ENCODE measurements around the gene NAV2. TPM values are rescaled to one million over a fixed set of nuclear protein-coding genes. Genes with fewer than 3 reads are reported as not detected.

Gene NAV2
- total RNA-seq, 1 donor: 0.42 TPM

DNA sequence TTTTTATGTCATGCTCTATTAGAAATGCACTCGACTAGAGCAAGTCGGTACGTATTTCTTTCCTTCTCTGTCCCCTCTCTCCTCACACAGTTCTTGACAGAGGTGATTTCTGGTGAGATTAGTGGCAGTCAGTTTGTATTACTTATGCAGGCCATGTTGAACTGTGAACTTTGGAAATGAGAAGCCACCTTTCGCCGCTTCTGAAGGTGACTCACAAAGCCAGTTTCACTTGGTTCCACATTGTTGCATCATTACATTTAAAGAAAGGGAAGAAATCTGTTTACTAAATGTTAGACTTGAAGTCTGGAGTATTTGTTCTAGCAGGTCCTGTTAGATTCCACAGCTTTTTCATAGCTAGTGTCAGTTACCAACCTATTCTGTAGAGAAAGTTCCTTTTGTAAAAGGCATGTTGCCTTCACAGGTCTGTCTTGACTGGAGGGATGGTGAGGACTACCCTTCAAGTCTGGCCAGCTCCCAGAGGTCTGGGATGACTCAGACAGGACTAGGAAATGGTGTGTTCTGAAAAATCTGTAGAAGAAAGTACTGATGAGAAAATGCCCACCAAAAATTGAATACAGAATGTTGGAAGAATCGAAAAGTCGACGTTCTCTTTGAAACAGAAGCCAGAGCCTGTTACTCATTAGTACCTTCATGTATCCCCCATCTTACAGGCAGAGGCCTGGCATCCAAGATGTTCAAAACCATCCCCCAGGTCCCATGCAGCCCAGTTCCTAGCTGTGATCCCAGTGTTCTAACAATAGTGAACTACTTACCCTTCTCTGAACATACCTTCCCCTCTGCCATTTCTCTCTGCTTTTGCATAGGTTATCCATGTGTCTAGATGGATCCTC is 266.3 kb downstream of the NAV2 start:
- H3K9me3 ChIP-seq (ENCODE audit: low read depth, low read length): no peaks in the 10 kb centered on the region
- H3K4me3 ChIP-seq (ENCODE audit: low read length): no peak overlapping the region
- H3K27me3 ChIP-seq (ENCODE audit: insufficient read depth, low read length): no peaks in the 10 kb centered on the region
- H3K4me1 ChIP-seq (ENCODE audit: insufficient read depth, low read length): no peaks in the 10 kb centered on the region

DNA sequence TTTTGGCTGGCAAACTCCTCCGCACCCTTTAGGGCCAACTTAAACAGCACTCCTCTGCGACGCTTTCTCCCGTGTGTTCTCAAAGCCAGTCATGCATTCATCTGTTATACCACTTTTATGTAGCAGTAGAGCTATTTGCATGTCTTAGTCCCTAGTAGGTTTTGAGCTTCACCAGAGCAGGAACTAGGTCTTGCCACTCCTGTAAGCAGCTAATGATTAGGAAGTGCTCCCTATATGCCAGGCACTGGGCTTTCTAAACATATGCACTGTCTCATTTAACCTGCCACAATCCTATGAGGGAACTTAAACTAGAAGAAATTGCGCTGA is 266.8 kb downstream of the NAV2 start:
- no peak overlapping the region for H3K4me3 ChIP-seq (ENCODE audit: low read length)
- H3K27me3 ChIP-seq (ENCODE audit: insufficient read depth, low read length): no peaks in the 10 kb centered on the region
- no peaks in the 10 kb centered on the region for H3K9me3 ChIP-seq (ENCODE audit: low read depth, low read length)
- H3K4me1 ChIP-seq (ENCODE audit: insufficient read depth, low read length): no peaks in the 10 kb centered on the region

DNA sequence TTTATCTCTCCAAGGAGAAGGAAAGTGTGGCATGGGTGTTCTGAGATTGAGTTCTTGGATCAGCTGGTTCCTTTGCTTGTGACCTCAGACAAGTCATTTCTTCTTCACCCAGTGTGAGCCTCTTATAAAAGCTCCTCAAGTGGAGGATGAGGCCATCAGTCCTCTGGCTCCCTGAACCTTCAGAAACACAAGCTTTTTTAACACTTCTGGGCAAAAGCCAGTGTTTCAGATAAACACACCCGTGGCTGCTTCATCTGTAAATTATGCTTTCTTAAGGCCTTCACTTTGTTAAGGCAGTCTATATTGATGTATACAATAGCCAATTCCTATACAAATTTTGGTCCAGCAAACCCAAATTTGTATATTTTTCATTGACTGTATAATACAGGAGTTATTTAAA is 267.8 kb downstream of the NAV2 start:
- H3K4me1 ChIP-seq (ENCODE audit: insufficient read depth, low read length): no peaks in the 10 kb centered on the region
- no peaks in the 10 kb centered on the region for H3K9me3 ChIP-seq (ENCODE audit: low read depth, low read length)
- H3K27me3 ChIP-seq (ENCODE audit: insufficient read depth, low read length): no peaks in the 10 kb centered on the region
- H3K4me3 ChIP-seq (ENCODE audit: low read length): no peak overlapping the region

DNA sequence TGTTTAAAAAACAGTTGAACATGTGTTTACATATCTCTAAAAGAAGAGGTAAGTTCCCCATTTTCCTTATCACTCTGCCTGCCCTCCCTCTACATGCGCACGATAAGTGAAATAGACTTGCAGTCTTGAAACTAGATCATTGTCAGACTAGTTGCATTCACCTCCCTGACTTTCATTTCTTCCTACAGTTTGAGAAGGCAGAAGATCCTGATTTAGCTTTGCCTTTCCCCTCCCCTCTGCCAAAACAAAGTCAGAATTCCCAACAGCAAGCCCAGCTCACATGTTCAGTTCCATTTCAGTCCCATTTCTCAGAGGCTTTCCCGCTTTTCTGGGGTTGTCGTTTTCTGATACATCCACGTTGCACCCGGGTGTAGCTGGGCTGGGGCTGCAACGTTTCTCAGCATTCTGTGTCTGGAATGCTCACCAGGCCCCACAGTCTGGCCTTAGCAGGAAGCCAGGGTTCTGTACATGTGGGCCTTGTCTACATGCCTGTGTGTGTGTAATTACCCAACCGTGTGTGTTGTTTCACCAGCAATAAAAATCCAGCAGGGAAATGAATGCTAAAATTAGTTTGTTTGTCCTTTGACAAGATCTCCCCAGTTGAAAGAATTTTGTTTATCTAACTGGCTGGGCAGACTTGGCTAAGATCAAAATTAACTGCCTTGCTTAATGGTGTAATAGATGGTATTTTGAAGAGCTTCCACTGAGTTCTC is 268.5 kb downstream of the NAV2 start:
- H3K27me3 ChIP-seq (ENCODE audit: insufficient read depth, low read length): no peaks in the 10 kb centered on the region
- H3K4me3 ChIP-seq (ENCODE audit: low read length): no peak overlapping the region
- no peaks in the 10 kb centered on the region for H3K4me1 ChIP-seq (ENCODE audit: insufficient read depth, low read length)
- no peaks in the 10 kb centered on the region for H3K9me3 ChIP-seq (ENCODE audit: low read depth, low read length)

DNA sequence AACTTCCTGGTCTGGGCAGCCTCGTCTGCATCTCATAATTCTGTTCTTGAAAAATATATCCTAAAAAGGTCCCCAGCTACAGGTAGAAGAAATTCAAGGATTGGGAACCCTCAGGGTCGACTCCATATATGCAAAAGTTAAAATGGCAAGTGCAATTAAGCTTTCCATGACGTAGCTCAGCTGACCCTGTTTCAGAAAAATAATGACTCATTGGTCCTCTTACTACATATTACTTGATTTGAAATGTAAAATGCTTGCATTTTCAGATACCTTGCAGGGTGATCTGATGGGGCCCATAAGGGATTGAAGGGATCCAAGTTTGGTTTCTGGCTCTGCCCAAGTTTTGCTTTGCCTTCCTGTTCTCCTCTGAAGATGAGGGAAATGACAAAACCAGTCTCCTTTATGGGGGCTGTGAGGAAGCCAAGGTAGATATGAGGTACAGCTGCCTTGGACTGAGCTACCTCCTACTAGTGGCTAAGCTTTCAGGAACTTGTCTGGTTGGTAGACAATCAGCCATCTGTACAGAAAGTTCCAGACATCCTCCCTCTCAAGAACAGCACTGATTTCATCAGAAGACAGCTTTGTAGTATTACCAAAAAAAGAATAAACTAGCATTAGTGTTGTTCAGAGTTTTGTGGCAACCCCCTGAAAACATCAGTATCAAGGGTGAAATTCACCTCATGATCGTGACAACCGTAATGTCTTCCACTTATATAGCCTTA is 270.3 kb downstream of the NAV2 start:
- Histone ChIP-seq H3K4me3 (ENCODE audit: low read length) (no peak overlapping the region), H3K27me3 (ENCODE audit: insufficient read depth, low read length) (no peaks in the 10 kb centered on the region), H3K4me1 (ENCODE audit: insufficient read depth, low read length) (no peaks in the 10 kb centered on the region), H3K9me3 (ENCODE audit: low read depth, low read length) (no peaks in the 10 kb centered on the region)

DNA sequence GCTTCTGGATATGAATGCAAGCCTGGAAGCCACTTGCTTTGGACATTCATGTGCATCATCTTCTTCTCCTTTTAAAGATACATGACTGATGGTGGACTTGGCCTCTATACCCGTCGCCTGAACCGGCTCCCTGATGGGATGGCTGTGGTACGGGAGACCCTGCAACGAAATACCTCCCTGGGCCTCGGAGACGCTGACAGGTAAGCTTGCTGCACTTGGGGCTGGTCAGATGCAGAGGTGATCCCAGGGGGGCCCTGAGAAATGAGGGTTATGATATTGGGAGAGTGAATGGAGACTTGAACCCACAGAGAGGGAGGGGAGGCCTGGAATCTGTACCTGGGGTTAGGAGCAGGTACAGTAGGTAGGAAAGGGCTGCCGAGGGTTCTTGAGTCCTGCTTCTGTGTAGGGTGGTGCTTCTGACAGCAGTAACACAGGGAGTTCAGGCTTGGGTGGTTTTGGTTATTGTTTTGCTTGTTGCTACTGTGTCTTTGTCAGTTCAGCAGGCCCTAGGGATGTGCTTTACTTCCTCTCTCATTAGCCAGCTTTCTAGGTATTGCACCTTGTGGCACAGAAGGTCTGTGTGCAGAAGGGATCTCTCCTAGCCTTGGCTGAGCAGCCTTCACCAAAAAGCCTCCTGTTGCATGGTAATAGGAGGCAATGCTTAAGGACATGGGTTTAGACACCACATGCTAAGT is 271.6 kb downstream of the NAV2 start:
- Histone ChIP-seq H3K4me1 (ENCODE audit: insufficient read depth, low read length) (no peaks in the 10 kb centered on the region), H3K4me3 (ENCODE audit: low read length) (no peak overlapping the region), H3K9me3 (ENCODE audit: low read depth, low read length) (no peaks in the 10 kb centered on the region), H3K27me3 (ENCODE audit: insufficient read depth, low read length) (no peaks in the 10 kb centered on the region)

DNA sequence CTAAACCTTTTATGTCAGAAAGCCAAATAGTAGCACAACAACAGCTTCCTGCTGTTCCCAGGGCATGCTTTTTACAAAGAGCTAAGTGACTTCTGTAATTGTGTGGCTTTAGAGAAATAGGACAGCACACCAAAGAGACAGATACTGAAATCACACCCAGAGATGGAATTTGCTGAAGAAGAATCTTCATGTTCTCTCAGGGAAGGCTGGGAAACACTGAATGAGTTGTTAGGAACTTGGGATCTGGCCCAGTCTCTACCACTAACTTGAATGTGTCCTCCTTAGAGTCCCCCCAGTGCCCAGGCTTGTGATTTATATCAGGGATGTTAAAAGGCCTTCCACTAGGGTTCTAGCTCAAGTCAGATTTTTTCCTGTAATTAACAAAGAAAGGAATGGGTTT is 272.5 kb downstream of the NAV2 start:
- no peaks in the 10 kb centered on the region for H3K9me3 ChIP-seq (ENCODE audit: low read depth, low read length)
- no peak overlapping the region for H3K4me3 ChIP-seq (ENCODE audit: low read length)
- no peaks in the 10 kb centered on the region for H3K4me1 ChIP-seq (ENCODE audit: insufficient read depth, low read length)
- no peaks in the 10 kb centered on the region for H3K27me3 ChIP-seq (ENCODE audit: insufficient read depth, low read length)

DNA sequence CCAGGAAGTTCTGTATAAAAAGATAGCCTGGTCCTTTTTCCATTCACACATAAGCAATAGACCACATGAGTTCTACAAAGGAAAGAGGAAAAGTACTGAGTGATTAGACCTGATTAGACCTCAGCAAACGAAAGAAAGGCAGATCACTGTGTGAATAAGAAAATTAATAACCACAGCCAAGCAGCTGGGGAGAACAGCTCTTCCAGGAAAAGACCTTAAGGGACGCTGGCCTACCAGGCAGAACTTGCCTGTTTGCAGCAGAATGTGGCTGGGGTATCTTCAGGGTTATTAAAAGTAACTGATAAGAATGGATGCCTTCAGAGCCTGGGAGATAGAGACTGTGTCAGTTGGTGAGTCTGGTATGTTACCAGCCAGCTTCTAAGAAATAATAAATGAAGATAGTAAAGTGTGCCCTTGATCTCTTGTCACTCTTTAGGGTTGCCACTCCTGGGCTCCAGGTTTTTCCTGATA is 274.7 kb downstream of the NAV2 start:
- Histone ChIP-seq H3K9me3 (ENCODE audit: low read depth, low read length) (no peaks in the 10 kb centered on the region), H3K4me1 (ENCODE audit: insufficient read depth, low read length) (no peaks in the 10 kb centered on the region), H3K4me3 (ENCODE audit: low read length) (no peak overlapping the region), H3K27me3 (ENCODE audit: insufficient read depth, low read length) (no peaks in the 10 kb centered on the region)

DNA sequence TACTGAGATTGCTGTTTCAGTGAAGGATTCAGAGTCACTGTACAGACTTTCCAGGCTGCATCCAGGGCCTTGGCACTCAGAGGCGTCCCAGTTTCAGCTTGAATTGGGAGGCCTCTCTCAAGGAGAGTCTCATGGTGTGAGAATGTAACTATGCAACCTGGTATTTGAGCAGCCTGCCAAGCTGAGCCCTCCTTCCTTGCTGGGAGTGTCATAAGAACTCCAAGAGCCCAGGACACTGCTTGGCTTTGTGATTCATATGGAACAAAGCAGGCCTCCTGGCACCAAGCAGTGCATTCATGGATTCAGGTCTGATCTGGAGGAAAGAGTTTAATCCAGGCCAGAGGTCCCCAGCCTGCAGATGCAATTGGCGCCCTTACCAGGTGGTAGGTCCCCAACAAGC is 276.0 kb downstream of the NAV2 start:
- no peaks in the 10 kb centered on the region for H3K4me1 ChIP-seq (ENCODE audit: insufficient read depth, low read length)
- H3K27me3 ChIP-seq (ENCODE audit: insufficient read depth, low read length): no peaks in the 10 kb centered on the region
- H3K9me3 ChIP-seq (ENCODE audit: low read depth, low read length): no peaks in the 10 kb centered on the region
- no peak overlapping the region for H3K4me3 ChIP-seq (ENCODE audit: low read length)

DNA sequence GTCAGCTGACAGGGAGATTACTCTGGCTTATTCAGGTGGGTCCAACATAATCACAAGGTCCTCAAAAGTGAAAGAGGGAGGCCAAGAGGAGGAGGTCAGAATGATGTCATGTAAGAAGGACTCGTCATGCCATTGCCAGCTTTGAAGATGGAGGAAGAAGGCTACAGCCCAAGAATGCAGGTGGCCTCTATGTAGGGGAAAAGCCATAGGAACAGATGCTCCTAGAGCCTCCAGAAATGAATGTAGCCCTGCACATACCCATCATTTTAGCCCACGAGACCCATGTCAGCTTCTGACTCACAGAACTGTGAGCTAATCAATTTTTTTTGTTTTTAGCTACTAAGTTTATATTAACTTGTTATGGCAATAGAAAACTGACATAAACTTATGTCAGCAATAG is 276.6 kb downstream of the NAV2 start:
- Histone ChIP-seq H3K4me1 (ENCODE audit: insufficient read depth, low read length) (no peaks in the 10 kb centered on the region), H3K27me3 (ENCODE audit: insufficient read depth, low read length) (no peaks in the 10 kb centered on the region), H3K9me3 (ENCODE audit: low read depth, low read length) (no peaks in the 10 kb centered on the region), H3K4me3 (ENCODE audit: low read length) (no peak overlapping the region)

DNA sequence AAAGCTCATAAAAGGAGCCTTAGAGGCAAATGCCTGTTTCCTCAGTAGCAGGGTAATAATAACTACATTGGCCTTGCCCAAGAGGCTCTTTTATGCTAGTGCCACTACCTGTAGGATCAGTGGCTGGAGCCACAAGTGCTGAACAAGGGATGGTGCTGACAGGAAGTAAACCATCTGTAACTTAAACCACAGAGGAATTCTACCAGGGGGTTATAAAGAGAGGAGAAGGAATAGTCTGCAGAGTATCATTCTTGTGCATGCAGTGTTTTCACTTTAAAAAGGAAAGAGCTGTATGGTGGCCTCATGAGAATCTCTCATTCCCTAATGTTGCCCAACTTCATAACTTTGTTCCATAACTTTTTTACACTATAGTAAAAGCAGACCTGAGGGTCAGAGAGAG is 279.5 kb downstream of the NAV2 start:
- no peak overlapping the region for H3K4me3 ChIP-seq (ENCODE audit: low read length)
- no peaks in the 10 kb centered on the region for H3K27me3 ChIP-seq (ENCODE audit: insufficient read depth, low read length)
- no peaks in the 10 kb centered on the region for H3K9me3 ChIP-seq (ENCODE audit: low read depth, low read length)
- H3K4me1 ChIP-seq (ENCODE audit: insufficient read depth, low read length): no peaks in the 10 kb centered on the region

DNA sequence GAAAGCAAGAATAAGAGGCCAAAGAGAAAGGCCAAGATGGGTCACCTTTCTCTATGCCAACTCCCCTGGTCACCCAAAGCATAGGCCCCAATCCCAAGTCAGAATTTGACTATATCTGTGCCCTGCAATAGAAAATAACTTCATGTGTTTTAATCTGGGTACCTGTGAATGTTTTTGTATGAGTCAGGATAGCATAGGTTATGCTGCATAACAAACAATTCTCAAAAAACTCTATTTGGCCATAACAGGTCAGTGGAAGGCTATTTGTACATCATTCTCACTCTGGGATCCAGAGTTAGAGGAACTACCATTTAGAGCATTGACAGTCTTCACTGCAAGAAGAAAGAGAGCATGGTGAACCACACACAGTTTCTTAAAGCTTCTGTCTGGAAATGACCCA is 280.4 kb downstream of the NAV2 start:
- H3K4me1 ChIP-seq (ENCODE audit: insufficient read depth, low read length): no peaks in the 10 kb centered on the region
- H3K9me3 ChIP-seq (ENCODE audit: low read depth, low read length): no peaks in the 10 kb centered on the region
- H3K27me3 ChIP-seq (ENCODE audit: insufficient read depth, low read length): no peaks in the 10 kb centered on the region
- no peak overlapping the region for H3K4me3 ChIP-seq (ENCODE audit: low read length)

DNA sequence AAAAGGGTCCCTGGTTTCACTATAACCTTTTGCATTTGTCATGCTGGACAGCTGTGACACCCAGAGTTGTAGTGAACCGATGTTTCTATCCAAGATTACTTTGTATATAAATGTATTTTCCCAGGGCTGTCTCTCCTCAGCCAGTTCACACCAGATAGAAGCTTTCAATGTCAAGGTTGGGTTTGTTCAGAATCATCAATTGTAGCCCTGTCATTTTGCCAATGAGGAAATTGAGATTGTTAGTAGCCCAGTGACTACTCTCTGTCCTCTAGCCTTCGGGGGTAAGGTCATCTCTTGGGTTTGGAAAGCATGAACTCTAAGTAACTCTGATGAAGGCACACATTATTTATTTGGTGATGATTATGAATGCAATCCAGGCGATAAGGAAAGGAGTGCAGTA is 282.0 kb downstream of the NAV2 start:
- Histone ChIP-seq H3K9me3 (ENCODE audit: low read depth, low read length) (no peaks in the 10 kb centered on the region), H3K4me3 (ENCODE audit: low read length) (no peak overlapping the region), H3K27me3 (ENCODE audit: insufficient read depth, low read length) (no peaks in the 10 kb centered on the region), H3K4me1 (ENCODE audit: insufficient read depth, low read length) (no peaks in the 10 kb centered on the region)

DNA sequence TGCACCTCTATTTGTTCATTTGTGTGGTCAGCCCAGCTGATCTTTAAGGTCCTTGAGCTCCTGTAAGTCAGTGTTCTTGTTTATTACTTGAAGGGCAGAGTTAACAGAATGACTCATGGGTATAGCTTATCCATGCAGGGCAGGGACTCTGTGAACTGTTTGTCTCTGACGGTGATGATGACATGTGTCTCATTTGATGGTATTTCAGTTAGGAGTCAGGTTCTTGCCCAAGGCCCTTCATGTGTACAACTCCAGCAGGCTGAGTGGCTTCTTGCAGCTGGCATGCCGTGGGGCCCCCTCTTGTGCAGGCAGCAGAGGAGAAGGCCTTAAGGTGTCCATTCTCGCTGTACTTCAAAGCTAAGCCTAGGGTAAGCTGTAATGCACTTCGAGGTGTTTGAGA is 282.5 kb downstream of the NAV2 start:
- Histone ChIP-seq H3K27me3 (ENCODE audit: insufficient read depth, low read length) (no peaks in the 10 kb centered on the region), H3K4me3 (ENCODE audit: low read length) (no peak overlapping the region), H3K4me1 (ENCODE audit: insufficient read depth, low read length) (no peaks in the 10 kb centered on the region)

DNA sequence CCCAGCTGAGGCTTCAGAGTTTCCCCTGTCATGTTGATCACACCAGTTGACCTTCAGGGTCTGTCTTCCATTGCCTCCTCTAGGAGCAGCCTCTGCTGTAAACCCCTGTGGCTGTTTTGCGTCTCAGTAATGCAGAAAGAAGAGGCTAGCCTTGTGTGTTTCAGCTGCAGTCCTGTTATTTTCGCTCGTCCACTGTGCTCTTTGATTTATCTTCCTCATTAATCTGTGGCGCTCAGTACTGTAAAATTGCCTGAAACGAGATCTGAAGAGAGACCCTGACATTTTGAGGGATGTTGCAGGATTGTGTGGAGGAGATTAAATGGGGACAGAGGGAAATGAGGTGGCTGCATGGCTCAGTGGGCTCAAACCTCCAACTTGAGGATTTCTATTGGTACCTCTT is 283.9 kb downstream of the NAV2 start:
- no peaks in the 10 kb centered on the region for H3K4me1 ChIP-seq (ENCODE audit: insufficient read depth, low read length)
- no peak overlapping the region for H3K4me3 ChIP-seq (ENCODE audit: low read length)
- no peaks in the 10 kb centered on the region for H3K27me3 ChIP-seq (ENCODE audit: insufficient read depth, low read length)
- H3K9me3 ChIP-seq (ENCODE audit: low read depth, low read length): no peaks in the 10 kb centered on the region

More for the DNA sequence above, 282.5 kb downstream of the NAV2 start:
- H3K9me3 ChIP-seq (ENCODE audit: low read depth, low read length): no peaks in the 10 kb centered on the region

All from mononuclear cell (primary cell).